Stimulated activated CD4-positive, alpha-beta T cell treated with anti-CD3 and anti-CD28 coated beads, TNF-alpha, amount 100 ng/mL, for 1 hour (primary cell): ENCODE results near the gene KDM4C.
"Not testable (repeated sequence)": the region's sequence is repeated elsewhere in the genome, so short reads cannot be mapped to it uniquely, and the experiment has no call there.

Experiments used
- DNase-seq, 3 donors: peaks; one replicate each; pipeline ENCODE4 v3.0.0-alpha.2; 2020; ENCODE audit warnings: low read depth in 3 of 3, low spot score in 1 of 3

Gene KDM4C

DNA sequence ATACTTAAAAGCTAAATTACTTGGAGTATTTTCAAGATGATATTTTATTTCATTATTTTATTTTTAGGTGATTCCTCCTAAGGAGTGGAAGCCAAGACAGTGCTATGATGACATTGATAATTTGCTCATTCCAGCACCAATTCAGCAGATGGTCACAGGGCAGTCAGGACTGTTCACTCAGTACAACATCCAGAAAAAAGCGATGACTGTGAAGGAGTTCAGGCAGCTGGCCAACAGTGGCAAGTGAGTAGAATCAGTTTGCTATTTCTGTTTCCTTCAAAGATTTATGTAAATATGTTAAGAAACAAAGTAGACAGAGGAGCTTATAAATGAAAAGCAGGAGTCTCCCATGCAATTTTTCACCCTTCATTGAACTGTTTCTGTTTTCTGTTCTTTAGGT is 47.8 kb downstream of the KDM4C start:
- DNase-seq = no peak

DNA sequence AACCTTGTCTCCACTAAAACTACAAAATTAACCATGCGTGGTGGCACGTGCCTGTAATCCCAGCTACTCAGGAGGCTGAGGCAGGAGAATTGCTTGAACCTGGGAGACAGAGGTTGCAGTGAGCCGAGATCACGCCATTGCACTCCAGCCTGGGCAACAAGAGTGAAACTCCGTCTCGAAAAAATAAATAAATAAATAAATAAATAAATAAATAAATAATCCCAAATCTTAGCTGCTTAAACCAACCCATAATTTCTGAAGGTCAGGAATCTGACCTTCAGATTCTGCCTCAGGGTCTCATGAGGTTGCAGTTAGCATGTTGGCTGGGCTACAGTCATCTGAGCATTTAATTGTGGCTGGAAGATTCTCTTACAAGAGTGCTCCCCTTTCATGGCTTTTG is 48.5 kb downstream of the KDM4C start:
- DNase-seq = not testable (repeated sequence)

DNA sequence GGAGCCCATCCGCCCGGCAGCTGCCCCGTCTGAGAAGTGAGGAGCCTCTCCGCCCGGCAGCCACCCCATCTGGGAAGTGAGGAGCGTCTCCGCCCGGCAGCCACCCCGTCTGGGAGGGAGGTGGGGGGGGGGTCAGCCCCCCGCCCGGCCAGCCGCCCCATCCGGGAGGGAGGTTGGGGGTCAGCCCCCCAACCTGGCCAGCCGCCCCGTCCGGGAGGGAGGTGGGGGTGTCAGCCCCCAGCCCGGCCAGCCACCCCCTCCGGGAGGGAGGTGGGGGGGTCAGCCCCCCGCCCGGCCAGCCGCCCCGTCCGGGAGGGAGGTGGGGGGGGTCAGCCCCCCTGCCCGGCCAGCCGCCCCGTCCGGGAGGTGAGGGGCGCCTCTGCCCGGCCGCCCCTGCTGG is 49.9 kb downstream of the KDM4C start:
- DNase-seq = not testable (repeated sequence)

DNA sequence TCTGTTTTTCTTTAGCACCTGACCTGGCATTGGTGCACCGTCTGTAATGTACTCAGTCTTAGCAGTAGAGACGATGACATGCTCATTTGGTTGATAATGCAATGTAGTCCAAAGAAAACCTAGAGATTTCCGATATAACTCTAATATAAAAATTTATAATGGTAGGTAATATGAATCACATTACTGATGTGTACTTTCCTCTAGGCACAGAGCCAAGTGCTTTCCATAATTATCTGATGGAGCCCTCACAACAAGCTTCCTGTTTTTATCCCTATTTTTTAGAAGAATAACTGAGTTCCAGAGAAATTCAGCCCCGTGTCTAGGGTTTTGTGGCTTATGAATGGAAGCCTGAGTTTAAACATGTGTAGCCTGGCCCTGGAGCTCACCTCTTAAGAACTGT is 53.7 kb downstream of the KDM4C start:
- DNase-seq = no peak

DNA sequence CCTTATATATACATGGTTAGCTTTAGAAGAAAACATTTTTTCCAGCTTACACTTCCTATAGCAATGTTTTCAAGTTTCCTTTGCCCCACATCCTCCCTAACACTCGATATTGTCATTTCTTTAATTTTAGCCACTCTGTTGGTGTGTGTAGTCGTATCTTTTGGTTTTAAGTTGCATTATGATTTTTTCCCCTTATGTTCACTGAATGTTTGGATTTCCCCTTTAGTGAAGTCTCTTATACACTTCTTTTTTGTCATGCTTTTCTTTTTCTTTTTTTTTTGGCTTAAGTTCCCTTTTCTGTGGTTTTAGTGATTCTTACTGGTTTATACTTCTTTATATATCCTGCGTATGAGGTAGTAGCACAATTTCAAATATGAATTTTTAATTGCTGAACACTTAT is 58.8 kb downstream of the KDM4C start:
- no peak for DNase-seq

DNA sequence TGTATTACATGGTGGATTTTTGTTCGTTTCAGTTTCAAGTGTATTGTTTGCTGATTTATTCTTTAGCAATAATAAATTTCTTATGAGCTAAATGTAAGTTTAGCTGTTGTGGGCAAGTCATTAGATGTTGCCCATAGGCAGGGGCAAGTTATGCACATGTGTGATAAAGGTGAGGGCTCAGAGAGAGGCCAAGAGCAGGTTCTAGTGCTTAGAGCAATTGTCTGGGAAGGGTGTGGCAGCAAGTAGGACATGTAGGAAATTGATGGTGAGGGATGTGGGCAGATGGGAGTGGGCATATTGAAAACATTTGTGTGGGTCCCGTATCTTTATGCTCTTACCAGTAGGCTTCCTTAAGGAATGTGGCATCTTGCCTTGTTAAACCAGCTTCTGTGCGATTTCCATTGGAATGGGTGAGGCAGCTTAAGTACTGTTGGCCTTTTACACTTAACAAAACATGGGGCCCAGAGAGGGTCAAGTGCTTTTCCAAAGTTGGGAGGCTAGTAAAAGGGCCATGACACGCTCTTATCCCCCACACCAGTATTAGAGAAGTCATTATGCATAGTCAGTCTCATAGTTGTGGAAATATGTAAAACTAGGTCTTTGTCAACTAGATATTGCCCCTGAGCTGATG is 60.6 kb downstream of the KDM4C start:
- no peak for DNase-seq

DNA sequence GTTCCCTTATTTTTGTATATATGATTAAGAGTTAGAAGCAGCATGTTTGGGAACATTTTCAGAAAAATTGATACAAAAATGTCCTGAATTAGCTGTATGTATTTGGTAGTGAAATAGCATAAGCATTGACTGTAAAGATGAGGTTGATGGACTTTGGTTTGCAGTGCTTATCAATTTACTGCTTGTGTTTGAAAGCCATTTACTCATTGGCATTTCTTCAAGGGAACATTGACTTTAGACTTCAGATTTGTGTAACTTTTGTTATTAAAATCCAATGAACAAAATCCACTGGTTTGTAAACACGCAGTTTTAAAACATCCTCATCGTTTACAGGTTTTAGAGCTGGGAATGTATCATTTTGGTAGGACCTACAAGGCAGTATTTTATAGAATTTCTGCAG is 61.3 kb downstream of the KDM4C start:
- no peak for DNase-seq

DNA sequence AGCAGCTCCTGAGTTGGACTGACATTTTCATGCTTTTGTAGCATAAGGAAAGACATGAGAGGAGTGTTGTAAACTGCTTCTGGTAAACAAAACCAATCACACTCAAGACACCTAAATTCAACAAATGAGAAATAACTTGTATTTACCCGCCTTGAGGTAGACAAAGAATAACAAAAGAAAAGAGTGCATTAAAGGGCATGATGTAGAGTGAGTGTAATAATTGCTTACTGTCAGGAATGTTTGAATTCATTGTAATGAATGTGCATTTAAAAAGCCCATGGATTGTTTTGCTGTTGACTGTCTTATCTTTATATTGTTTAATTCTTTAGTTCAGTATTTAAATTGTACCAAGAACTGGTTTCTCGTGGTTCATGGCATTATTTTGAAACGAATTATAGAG is 61.8 kb downstream of the KDM4C start:
- DNase-seq = no peak

DNA sequence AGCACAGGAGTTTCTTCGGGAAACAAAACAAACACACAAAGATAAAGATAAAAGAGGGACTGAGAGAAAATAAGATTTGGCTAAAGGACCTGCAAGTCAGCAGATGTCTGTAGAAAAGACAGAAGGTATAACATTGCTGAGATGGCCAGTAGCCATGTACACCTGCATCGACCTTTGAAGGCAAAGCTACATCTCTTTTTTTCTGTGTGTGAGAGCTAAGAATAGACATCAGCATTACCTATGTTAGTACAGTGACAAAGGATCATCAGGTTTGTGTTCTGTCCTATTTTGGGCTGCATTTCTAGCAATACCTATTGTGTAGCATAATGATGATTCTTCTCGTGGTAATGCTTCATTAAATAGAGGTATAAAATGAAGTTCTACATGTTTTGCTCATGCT is 64.9 kb downstream of the KDM4C start:
- DNase-seq = no peak

DNA sequence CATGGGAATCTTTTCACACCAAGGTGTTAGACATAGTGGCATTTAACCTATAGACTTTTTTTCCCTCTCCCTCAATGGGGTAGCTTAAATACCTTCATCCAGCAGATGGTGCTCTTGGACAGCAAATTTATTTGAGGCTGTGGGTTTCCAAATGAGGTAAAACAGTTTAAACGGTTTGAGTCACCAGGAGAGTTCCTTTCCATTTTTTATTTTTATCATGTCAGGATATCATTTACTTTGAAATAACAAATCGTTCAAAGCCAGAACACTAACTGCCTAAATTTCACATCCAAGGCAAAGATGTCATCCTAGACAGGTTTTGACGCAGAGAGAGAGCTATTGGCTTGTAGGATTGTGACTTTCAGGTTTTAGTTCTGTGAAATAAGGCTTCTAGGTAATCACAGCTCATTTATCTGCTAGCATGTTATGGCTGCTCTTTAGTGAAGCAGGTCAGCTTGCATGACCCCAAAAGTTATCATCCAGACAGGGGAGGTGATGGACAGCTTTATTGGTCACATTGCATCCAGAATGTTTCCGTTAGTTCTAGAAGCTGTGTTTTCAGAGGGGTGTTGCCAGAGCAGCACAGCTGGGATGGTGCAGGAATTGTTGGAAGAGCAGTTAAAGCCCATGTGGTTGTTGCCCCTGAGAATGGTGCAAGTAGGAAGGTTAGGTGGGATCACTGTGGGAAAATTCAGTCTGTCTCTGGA is 69.8 kb downstream of the KDM4C start:
- no peak for DNase-seq

DNA sequence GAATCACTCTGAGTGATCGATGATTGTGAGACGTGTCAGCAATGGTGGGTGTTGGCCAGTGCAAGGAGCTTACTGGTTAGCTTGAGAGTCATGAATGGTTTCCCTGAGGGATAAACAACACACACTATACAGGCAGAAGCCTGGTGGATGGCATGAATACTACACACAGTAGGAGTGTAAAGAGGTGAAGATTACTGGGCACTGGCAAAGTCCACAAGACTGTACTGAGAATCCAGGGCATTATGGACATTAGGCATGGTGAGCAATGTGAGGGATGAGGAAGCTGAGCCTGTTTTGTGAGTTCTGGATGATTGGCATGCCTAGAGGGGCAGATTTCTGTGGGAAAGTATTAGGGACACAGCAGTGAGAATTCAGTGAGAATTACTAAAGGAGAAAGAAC is 71.3 kb downstream of the KDM4C start:
- DNase-seq = no peak

DNA sequence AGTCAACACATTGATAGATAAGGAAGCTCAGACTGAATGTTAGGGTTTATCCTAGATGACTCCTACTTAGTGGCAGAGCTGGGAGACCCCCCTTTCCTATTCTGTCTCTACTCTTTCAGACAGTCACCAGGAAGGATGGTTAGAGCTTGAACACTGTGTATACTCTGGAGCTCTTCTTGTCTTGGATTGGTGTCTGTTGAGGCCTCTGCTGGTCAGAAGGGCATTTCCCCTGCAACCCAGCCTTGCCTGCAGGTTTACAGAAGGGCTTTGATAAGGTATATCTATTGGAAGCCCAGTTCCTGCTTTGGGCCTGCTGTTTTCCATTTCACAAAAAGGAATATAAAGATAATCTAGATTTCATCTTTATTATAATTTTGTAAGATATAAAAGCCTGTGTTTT is 71.8 kb downstream of the KDM4C start:
- no peak for DNase-seq

DNA sequence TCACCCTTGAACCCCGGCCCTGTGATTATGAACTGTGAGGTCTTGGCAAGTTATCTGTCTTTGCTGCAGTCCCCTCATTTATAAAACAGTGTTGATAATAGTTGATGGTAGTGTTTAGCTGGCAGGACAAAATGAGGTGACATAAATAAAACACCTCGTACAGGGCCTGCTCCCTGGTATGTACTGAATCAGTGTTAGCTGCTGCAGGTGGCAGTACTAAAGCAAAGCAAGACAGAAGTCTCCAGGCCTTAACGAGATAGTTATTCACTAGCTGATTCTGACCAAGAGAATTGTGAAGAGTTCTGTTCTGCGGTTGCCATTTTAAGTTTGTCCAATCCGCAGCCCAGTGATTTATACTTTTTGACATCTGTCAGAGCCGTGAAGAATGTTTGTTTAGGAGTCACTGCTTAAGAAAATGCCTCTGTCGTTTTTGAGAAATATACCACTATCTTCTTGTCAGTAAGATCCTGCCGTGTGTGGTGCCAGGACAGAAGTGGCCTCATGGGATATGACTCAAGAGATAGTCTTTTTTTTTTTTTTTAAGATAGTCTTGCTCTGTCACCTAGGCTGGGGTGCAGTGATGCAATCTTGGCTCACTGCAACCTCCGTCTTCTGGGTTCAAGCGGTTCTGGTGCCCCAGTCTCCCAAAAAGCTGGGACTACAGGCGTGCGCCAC is 75.9 kb downstream of the KDM4C start:
- no peak for DNase-seq

DNA sequence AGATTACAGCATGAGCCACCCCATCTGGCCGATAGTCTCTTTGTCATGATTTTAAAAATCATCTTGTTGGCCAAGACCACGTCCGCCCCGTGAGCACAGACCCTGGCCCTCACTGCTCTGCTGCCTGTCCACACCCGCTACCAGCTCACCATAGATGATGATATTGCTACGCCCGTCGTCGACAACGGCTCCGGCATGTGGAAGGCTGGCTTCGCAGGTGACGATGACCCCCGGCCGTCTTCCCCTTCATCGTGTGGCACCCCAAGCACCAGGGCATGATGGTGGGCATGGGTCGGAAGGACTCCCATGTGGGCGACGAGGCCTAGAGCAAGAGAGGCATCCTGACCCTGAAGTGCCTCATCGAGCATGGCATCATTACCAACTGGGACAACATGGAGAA is 76.5 kb downstream of the KDM4C start:
- no peak for DNase-seq

DNA sequence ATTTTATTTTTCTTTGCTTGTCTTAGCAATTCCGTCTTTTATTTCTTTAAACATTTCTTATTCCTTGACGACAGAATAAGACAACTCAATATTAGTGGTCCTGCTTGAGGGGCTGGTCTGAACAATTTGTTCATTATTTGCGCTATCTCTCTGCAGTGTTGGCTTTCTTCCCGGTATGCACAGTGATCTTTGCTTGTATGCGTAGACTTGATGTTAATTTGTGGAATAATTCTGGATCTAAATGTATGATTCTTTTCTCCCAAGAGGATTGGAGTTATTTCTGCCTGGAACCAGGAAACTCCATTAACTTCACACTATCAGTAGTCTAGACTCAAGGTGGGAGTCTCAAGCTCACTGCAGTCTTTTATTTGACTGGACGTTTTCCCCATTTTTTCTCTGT is 80.4 kb downstream of the KDM4C start:
- no peak for DNase-seq

DNA sequence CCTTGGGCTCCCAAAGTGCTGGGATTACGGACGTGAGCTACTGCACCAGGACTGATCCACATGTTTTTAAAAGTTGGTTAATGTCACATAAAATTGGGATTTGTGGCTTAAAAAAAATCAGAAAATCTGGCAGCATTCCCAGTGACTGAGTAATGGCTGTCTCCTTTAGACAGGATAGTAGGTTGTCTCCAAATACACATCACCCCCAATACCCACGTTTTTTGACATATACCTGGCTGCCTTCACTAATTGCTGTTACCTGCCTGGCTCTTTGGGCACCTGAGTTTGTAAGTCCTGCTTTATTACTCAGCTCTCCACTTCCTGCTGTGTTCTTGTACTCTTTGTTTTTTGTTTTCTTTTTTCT is 84.8 kb downstream of the KDM4C start:
- no peak for DNase-seq

DNA sequence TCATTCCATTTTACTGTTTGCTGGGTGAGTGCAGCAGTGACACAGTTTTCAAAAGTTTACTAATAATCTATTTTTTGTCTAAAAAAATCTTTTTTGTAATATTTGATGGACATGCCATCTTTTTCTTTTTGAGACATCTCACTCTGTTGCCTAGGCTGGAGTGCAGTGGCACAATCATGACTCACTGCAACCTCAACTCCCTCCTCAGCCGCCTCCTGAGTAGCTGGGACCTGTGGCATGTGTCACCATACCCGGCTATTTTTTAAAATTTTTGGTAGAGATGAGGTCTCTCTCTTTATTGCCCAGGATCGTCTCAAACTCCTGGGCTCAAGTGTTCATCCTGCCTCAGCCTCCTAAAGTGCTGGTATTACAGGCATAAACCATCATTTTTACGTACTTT is 86.0 kb downstream of the KDM4C start:
- no peak for DNase-seq

DNA sequence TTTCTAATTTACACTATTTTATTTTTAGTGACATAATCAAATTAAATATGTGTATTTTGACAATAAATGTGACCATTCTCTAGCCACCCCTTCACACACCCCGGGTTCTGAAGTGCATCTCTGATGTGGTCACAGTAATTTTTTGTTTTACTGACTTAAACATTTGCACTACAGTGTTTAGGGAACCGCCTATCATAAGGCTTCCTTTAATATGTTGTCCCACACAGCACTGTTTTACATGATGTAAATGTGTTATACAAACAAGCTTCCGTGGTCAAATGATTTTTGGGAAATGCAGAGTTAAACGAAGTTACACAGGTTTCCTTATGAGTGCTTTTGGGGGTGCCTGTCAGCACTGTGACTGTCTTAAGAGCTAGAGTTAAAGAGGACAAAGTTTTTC is 86.5 kb downstream of the KDM4C start:
- DNase-seq = no peak

DNA sequence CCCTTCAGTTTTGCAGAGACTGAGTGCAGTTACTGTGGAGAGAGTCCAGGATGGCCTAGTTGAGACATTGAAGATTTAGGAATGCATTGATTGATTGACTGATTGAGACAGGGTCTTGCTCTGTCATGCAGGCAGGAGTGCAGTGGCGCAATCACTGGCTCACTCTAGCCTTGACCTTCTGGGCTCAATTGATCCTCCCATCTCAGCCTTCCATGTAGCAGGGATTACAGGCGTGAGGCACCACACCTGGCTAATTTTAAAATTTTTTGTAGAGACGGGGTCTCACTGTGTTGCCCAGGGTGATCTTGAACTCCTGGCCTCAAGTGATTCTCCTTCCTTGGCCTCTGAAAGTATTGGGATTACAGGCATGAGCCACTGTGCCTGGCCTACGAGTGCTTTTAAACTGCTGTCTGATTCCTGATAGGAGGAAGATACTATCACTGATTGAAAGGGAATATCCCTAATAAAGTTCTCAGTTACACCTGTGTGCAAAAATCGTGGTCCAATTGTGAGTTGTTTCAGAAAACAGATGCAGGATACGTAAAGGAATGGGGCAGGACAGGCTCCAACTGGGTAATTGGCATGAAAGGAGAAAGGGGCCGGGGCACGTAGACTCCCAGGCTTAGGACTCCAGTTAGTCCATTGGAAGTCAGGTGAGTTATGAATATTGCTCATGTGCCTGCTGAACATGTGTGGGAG is 87.5 kb downstream of the KDM4C start:
- no peak for DNase-seq

DNA sequence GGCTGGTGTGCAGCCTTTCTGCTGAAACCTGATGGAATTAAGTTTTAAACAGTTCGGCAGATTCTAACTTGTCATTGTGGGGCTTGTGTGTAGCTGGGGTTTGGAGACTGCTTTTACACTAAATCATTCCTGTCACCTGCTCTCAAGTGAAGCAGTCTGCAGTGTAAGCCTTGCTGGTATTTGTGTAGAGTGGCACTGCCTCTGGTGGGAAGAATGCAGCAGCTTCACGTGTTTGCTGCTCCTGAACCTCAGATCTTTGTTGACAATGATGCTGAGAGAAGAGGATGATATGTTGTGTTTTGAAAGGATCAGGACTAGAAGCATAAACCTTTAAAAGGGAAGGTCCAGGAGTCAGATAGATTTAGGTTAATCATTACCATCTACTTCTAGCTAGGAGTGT is 88.1 kb downstream of the KDM4C start:
- no peak for DNase-seq

DNA sequence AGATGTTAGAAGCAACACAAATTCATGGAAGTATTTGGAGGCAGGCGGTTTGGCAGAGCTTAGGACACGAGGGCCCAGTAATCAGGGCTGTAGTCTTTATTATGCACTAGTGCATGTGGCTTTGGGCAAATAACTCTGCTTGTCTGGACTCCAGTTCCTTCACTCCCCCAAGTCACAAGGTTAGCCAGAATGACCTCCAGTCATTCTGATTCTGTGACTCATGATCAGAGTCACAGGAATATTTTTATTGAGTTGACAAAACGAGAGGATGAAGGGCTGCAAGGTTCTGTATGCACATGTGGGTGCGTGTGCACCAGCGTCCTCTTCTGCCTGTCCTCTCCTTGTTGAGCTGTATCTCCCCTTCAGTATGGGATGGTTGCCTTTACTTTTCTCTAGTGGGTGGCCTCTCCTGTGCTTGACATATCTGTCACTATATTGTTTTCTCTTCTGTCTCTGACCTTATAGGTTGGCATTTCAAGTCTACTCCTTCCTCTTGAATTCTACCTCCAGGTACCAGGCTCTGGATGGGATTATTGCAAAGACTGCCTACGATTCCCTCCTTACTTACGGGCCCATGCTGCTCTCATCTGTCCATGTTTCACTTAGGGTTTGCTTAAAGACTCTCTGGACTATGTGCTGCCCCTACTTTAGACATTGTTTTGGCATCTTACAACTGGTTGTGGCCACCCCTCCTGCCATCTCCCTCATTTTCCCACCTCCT is 94.6 kb downstream of the KDM4C start:
- DNase-seq = no peak

DNA sequence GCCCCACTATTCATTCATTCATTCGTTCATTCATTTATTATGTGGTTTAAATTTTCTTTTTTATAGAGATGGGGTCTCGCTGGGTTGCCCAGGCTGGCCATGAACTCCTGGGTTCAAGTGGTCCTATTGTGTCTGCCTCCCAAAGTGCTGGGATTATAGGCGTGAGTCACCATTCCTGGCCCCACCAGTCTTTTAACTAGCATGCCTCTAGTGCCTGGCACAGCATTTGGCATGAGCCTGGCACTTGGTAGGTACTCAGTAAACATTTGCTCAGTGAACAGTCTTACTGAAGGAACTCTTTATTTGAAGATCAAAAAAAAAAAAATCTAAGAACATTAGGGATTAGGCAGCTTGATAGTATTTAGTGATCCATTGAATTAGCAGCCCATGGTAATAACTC is 98.1 kb downstream of the KDM4C start:
- DNase-seq = no peak
